GM19463 (cell line): ENCODE results near the gene NME3.

Experiments used
- ATAC-seq: cut with Tn5 transposase; IDR thresholded peaks from one replicate; pipeline ENCODE4 v1.9.1; 2021; ENCODE audit warnings: mild to moderate bottlenecking, moderate library complexity; ENCODE audit not compliant: unreplicated experiment

The NME3 gene

DNA sequence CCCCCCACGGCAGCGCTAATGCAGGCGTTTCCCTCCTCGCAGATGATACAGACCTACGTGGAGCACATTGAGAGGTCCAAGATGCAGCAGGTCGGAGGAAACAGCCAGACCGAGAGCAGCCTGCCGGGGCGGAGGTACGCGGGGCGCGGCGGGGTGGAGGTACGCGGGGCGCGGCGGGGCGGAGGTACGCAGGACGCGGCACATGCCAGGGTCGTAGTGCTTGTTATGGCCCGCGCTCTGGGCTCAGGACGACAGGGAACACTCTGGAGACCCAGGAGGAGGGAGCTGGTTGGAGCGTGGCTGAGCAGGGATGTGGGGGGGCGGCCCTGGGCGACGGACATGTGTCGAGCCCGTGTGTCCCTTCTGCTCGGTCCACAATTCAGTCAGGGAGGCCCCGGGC, 41.9 kb downstream of the NME3 start:
- ATAC-seq: no peak

DNA sequence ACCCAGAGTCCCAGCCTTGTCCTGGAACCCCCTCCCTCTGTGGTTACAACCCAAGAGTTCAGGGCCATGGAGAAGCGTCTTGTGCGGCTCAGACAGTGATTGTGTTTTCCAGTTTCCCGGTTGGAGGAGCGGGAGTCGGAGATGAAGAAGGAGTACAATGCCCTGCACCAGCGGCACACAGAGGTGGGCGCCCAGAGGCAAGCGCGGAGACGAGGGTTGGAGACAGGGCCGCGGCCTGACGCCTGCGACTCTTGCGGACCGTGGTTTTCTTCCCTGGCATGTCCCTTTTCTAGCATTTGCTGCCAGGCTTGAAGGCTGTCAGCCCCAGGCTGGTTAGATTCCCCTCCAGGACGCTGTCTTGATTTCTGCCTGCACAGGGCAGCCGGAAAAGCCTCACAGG, 42.3 kb downstream of the NME3 start:
- no peak for ATAC-seq

DNA sequence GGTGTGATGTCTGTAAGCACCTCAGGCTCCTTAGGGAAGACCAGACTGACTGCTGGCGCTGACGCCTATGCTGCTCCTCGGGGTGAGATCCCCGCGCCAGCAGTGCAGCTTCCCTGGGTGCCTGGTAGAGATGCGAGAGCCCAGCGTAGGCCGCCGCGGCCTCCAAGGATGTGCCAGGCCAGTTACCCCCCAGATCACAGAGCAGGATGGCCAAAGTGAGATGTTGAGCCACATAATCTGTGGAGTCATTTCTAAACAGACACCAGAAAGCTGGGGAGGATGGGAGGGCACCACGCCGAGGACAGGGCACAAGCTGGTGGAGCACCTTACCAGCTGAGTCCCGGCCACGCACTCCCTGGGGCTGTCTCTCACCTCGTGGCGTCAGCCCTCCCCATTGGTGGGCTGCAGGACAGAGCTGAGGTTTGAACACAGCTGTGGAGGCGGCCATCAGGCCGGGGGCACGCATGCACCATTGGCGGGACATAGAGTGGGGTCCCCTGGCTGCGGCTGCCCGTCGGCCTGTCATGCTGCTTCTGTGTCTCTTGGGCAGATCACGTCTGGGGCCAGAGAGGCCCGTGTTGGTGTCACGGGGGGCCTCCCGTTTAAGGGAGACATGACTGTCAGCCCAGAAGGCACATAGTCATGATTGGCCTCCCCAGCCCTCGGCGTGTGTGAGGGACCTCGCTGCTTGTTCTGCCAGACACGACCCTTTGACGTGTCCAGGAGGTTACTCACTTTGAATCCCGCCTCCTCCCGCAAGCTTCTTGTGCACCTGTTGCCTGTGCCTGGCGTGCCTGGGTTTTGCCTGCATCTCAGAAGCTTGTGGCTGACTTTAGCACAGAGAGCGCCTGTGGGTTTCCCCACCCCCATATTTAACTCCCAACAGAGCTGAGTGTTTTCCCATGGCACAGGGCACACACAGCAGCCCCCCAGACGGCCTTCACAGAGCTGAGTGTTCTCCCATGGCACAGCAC, 43.4 kb downstream of the NME3 start:
- ATAC-seq: no peak

DNA sequence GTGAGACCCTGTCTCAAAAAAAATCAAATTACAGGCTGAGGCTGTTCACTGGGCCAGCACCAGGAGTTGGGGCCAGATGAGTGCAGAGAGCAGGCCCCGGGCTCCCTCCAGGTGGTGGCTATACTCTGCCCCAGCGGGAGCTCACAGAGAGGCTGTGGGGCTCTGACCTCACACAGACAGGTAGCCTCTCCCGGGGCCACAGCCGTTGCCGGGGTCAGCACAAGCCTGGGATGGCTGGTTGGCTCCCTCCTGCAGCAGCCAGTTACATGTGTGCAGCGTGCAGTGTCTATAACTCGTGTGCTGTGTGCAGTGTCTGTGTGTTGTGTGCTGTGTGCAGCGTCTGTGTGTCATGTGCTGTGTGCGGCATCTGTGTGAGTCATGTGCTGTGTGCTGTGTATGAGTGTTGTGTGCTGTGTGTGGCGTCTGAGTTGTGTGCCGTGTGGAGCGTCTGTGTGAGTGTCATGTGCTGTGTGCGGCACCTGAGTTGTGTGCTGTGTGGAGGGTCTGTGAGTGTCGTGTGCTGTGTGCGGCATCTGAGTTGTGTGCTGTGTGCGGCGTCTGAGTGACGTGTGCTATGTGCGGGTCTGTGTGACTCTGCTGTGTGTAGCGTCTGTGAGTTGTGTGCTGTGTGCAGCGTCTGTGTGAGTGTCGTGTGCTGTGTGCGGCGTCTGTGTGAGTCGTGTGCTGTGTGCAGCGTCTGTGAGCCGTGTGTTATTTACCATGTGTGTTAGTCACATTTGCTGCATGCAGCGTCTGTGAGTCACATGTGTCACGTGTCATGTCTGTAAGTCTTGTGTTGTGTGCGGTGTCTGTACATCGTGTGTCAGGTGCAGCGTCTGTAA, 44.5 kb downstream of the NME3 start:
- no peak for ATAC-seq

DNA sequence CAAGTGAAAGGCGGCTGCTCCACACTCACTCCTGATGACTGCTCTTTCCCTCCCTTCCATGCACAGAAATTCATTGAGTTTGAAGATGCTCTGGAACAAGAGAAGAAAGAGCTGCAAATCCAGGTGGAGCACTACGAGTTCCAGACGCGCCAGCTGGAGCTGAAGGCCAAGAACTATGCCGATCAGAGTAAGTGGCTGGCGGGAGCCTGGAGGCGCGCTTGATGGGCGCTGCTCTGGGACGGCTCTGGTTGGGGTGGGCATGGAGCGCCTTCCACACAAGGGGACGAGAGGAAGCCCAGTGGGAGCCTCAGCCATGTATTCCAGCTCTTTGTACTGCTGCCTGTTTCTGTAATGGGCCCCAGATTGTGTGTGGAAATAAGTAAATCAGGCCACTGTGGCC, 46.9 kb downstream of the NME3 start:
- ATAC-seq: no peak

DNA sequence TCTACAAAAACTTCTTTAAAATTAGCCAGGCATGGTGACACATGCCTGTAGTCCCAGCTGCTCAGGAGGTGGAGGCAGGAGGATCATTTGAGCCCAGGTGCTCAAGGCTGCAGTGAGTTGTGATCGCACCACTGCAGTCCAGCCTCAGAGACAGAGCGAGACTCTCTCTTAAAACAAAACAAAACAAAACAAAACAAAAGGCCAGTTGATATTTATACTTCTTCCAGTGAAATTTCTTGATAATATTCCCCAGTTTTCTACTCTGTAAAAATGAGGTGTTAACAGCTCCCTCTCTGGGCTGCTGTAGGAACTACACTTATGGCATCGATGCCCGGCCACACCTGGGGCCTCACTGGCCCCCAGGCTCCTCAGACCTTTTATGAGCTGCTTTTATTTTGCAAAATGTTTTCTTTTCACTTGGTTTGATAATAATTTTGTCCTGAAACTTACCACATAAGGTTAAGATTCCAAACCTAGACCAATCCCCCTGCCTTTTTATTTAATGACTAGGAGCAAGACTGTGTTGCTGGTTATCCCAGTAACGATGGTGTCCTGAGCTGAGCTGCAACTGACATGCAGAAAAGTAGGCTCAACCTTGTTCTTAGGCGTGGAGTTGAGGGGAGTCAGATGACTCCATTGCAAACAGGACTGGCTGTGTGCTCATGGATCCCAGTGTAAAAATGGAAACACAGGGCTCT, 47.7 kb downstream of the NME3 start:
- no peak for ATAC-seq

DNA sequence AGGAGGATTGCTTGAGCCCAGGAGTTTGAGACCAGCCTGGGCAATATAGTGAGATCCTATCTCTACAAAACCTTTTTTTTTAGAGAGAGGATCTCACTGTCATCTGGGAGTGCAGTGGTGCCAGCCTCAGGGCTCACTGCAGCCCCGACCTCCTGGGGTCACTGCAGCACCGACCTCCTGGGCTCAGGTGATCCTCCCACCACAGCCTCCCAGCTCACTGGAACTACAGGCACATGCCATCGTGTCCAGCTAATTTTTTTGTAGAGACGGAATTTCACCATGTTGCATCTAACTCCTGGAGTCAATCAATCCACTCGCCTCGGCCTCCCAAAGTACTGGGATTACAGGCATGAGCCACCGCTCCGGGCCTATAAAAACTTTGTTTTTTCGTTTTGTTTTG, 50.0 kb downstream of the NME3 start:
- no peak for ATAC-seq
